ENCODE data around the gene ATF4.

DNA sequence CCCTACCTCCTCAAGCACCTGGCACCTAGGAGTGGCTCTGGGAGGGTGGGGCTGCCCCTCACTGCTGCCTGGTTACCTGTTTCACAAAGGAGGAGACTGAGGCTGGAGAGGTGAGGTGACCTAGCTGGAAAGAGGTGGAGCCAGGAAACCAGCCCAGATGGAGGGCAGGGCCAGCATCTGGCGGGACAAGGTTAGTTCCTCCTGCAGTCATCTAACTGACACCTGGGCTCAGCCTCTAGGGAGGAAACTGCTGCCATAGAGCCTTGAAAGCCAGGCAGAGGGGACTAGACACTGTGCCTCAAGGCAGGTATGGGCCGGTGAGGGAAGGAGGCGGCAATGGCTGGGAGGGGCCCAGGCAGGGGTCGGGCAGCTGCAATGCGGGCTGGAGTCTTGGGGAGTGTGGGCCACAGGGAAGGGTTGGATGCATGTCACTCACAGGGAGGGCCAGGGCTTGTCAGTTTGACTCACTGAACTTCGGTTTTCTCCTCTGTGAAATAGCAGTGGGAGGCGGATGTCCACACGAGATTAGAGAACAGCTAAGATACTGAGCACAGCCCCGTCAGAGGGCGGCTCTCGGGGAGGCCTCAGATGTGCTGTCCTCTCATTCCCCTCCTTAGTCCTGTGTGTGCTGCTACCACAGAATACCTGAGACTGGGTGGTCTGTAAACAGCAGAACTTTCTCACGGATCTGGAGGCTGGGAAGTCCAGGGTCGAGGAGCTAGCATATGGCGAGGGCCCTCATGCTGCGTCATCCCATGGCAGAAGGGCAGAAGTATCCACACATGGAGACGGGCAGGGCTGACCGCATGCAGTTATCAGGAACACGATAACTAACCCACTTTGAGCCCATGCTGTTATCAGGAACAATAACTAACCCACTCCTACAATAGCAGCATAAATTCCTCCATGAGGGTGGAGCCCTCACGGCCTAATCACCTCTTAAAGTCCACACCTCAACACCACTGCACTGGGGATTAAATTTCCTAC, 47.5 kb upstream of the ATF4 start:
- TF ChIP-seq POLR2A (IDR thresholded peaks at IDR 0.05; ENCODE audit: low read depth, low read length) (0 out of 2 replicates have a peak, but pooled peaks have one; percentile 4), TAF1 (IDR thresholded peaks at IDR 0.05; ENCODE audit: borderline replicate concordance, low read depth, low read length) (no peak), POLR2AphosphoS5 (IDR thresholded peaks at IDR 0.05; ENCODE audit: low read depth, low read length) (no peak)

Data from GM12892 (cell line).